Measurements from ENCODE around the gene ATP9A.

DNA sequence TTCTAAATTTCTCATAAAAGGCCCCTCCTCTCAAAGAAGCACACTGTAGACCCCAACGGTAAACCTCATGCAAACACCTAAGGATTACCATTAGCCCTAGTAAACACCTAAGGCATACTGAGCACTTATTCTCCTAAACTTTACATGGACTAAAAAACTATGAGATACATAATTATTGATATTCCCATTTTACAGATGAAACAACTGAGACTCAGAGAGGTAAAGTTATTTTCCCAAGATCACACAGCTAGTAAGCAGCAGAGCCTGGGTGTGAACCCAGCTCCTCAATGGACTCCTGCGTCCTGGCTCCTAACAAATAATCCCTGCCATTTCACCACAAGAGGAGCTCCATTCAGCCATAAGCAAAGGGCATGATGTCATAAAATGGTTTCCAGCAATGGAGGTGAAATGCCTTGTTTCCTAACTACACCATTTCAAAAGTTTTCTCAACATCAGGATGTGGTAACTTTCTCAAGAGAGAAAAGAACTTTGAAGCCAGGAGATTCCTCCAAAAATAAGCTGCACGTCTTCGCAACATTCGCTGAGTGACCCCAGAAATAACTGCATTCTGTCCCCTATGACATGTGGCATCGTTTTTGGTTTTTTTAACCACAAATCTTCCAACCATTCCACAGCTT, 4.1 kb downstream of the ATP9A start:
- TF ChIP-seq, protein P1, sequence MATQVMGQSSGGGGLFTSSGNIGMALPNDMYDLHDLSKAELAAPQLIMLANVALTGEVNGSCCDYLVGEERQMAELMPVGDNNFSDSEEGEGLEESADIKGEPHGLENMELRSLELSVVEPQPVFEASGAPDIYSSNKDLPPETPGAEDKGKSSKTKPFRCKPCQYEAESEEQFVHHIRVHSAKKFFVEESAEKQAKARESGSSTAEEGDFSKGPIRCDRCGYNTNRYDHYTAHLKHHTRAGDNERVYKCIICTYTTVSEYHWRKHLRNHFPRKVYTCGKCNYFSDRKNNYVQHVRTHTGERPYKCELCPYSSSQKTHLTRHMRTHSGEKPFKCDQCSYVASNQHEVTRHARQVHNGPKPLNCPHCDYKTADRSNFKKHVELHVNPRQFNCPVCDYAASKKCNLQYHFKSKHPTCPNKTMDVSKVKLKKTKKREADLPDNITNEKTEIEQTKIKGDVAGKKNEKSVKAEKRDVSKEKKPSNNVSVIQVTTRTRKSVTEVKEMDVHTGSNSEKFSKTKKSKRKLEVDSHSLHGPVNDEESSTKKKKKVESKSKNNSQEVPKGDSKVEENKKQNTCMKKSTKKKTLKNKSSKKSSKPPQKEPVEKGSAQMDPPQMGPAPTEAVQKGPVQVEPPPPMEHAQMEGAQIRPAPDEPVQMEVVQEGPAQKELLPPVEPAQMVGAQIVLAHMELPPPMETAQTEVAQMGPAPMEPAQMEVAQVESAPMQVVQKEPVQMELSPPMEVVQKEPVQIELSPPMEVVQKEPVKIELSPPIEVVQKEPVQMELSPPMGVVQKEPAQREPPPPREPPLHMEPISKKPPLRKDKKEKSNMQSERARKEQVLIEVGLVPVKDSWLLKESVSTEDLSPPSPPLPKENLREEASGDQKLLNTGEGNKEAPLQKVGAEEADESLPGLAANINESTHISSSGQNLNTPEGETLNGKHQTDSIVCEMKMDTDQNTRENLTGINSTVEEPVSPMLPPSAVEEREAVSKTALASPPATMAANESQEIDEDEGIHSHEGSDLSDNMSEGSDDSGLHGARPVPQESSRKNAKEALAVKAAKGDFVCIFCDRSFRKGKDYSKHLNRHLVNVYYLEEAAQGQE (IDR thresholded peaks at IDR 0.05; ENCODE audit: insufficient read depth in 1 of 2, low read depth in 2 of 2, low read length in 2 of 2) = no peak
- TF ChIP-seq POLR2AphosphoS5 (IDR thresholded peaks at IDR 0.05; ENCODE audit: low read depth, low read length) (no peak), TAF1 (IDR thresholded peaks at IDR 0.05; ENCODE audit: borderline replicate concordance, insufficient read depth, low read length) (no peak)

All from PFSK-1 (cell line).